ENCODE data around the gene ELOVL1. TPM values are rescaled to one million over a fixed set of nuclear protein-coding genes. Genes with fewer than 3 reads are reported as not detected.

Gene ELOVL1
- total RNA-seq, 1 experiment from 2014 or later: 212 TPM

Other genes starting within 250 kb of the ELOVL1 start
- gene EBNA1BP2, start 195.7 kb downstream of the ELOVL1 start, total RNA-seq (2014; rRNA removed; shearing (Covaris generic)): 400 and 422 TPM in 2 replicates
- 0.33 and 0.50 TPM in 2 replicates for gene CFAP57, start 195.7 kb downstream of the ELOVL1 start, total RNA-seq (2014; rRNA removed; shearing (Covaris generic))
- gene TMEM125, start 98.0 kb downstream of the ELOVL1 start, total RNA-seq (2014; rRNA removed; shearing (Covaris generic)): not detected in 2 replicates
- not detected in 2 replicates for gene C1orf210, start 82.4 kb downstream of the ELOVL1 start, total RNA-seq (2014; rRNA removed; shearing (Covaris generic))
- 135 and 139 TPM in 2 replicates for gene TIE1, start 67.0 kb downstream of the ELOVL1 start, total RNA-seq (2014; rRNA removed; shearing (Covaris generic))
- not detected in 2 replicates for gene MPL, start 30.2 kb downstream of the ELOVL1 start, total RNA-seq (2014; rRNA removed; shearing (Covaris generic))
- gene CDC20, start 9.0 kb downstream of the ELOVL1 start, total RNA-seq (2014; rRNA removed; shearing (Covaris generic)): 564 and 669 TPM in 2 replicates
- gene MED8, start 21.8 kb upstream of the ELOVL1 start, total RNA-seq (2014; rRNA removed; shearing (Covaris generic)): 61.9 and 73.9 TPM in 2 replicates
- gene SZT2, start 21.9 kb upstream of the ELOVL1 start, total RNA-seq (2014; rRNA removed; shearing (Covaris generic)): 11.7 and 14.7 TPM in 2 replicates
- gene HYI, start 85.9 kb upstream of the ELOVL1 start, total RNA-seq (2014; rRNA removed; shearing (Covaris generic)): 42.1 and 50.9 TPM in 2 replicates
- 39.0 and 41.7 TPM in 2 replicates for gene PTPRF, start 162.9 kb upstream of the ELOVL1 start, total RNA-seq (2014; rRNA removed; shearing (Covaris generic))

All from HT1080 (cell line).